Stimulated activated naive CD8-positive, alpha-beta T cell treated with anti-CD3 and anti-CD28 coated beads, Interleukin-15, amount 100 ng/mL, for 72 hours (primary cell): ENCODE results near the gene LEAP2.

Experiments
- ATAC-seq: fragments of 150-1000 bp; cut with Tn5 transposase; 2 replicates; pipeline ENCODE4 v1.10.0; 2021; ENCODE audit warnings: mild to moderate bottlenecking, moderate library complexity
- DNase-seq, 2 donors: peaks; one replicate each; pipeline ENCODE4 v3.0.0; 2021 to 2022
- H3K27ac Mint-ChIP-seq, 2 donors: one replicate each; pipeline ENCODE4 v1.8.0; 2022; ENCODE audit warnings: mild to moderate bottlenecking in 2 of 2, mixed read lengths in 2 of 2, moderate library complexity in 2 of 2
- H3K27me3 Mint-ChIP-seq: one replicate; pipeline ENCODE4 v1.8.0; 2022; ENCODE audit warnings: mixed read lengths
- H3K4me1 Mint-ChIP-seq: one replicate; pipeline ENCODE4 v1.8.0; 2022; ENCODE audit warnings: mild to moderate bottlenecking, mixed read lengths
- H3K4me3 Mint-ChIP-seq, 2 donors: one replicate each; pipeline ENCODE4 v1.8.0; 2022; ENCODE audit warnings: mild to moderate bottlenecking in 2 of 2, mixed read lengths in 2 of 2, moderate library complexity in 1 of 2
- H3K9me3 Mint-ChIP-seq, 2 donors: one replicate each; pipeline ENCODE4 v1.8.0; 2022; ENCODE audit warnings: mixed read lengths in 2 of 2

Gene LEAP2

GRCh38 chr5:132865668-132866341, 7.7 kb upstream of the LEAP2 start:
- H3K27ac Mint-ChIP-seq: peak overlapping the region; percentile 99
- H3K27me3 Mint-ChIP-seq: no peaks in the 10 kb centered on the region
- peak overlapping the region; percentile 97 to 98 for H3K4me3 Mint-ChIP-seq
- no peaks in the 10 kb centered on the region for H3K9me3 Mint-ChIP-seq
- H3K4me1 Mint-ChIP-seq: peaks cover 41% of the 10 kb centered on the region
- ATAC-seq: peak; percentile 64
- no peak for DNase-seq

GRCh38 chr5:132866342-132867045, 7.0 kb upstream of the LEAP2 start, which contains the start of the genes GDF9 and UQCRQ:
Gene GDF9, minus strand, starts transcription at chr5:132866469. Its CDS starts 1,936 bp downstream, at chr5:132864533.
Gene UQCRQ, plus strand, starts transcription at chr5:132866642. Its CDS starts 240 bp downstream, at chr5:132866882.
- Mint-ChIP-seq H3K4me1 (peaks cover 41% of the 10 kb centered on the region), H3K4me3 (peak within 1 kb of the TSS; percentile 97 to 98), H3K27me3 (no peaks in the 10 kb centered on the region), H3K9me3 (no peaks in the 10 kb centered on the region), H3K27ac (peak within 1 kb of the TSS; percentile 99)
- ATAC-seq (peak; percentile 99), DNase-seq (peak; percentile 88 to 96)

GRCh38 chr5:132867046-132867451, 6.4 kb upstream of the LEAP2 start:
- Mint-ChIP-seq H3K4me3 (peak overlapping the region; percentile 97 to 98), H3K9me3 (no peaks in the 10 kb centered on the region), H3K27ac (peak overlapping the region; percentile 99), H3K27me3 (no peaks in the 10 kb centered on the region), H3K4me1 (peaks cover 41% of the 10 kb centered on the region)
- no peak for DNase-seq
- ATAC-seq: no peak

GRCh38 chr5:132868754-132869153, 4.7 kb upstream of the LEAP2 start:
- no peaks in the 10 kb centered on the region for H3K9me3 Mint-ChIP-seq
- peaks cover 41% of the 10 kb centered on the region for H3K4me1 Mint-ChIP-seq
- no peak for ATAC-seq
- H3K27ac Mint-ChIP-seq: peak overlapping the region in 1 of 2 donors; percentile 43
- DNase-seq: no peak
- no peak overlapping the region for H3K4me3 Mint-ChIP-seq
- no peaks in the 10 kb centered on the region for H3K27me3 Mint-ChIP-seq

GRCh38 chr5:132870801-132871200, 2.7 kb upstream of the LEAP2 start:
- no peak overlapping the region for H3K4me3 Mint-ChIP-seq
- peaks cover 33% of the 10 kb centered on the region for H3K4me1 Mint-ChIP-seq
- no peak for DNase-seq
- no peak for ATAC-seq
- no peaks in the 10 kb centered on the region for H3K27me3 Mint-ChIP-seq
- peak overlapping the region in 1 of 2 donors; percentile 33 for H3K27ac Mint-ChIP-seq
- no peaks in the 10 kb centered on the region for H3K9me3 Mint-ChIP-seq

- no peaks in the 10 kb centered on the region for H3K27me3 Mint-ChIP-seq
- no peak for ATAC-seq
- H3K4me3 Mint-ChIP-seq: no peak overlapping the region
- H3K27ac Mint-ChIP-seq: no peak overlapping the region
- H3K4me1 Mint-ChIP-seq: peaks cover 28% of the 10 kb centered on the region
- no peak for DNase-seq
- no peaks in the 10 kb centered on the region for H3K9me3 Mint-ChIP-seq
Measured at GRCh38 chr5:132871459-132872284, 1.8 kb upstream of the LEAP2 start.

GRCh38 chr5:132872788-132873118, 715 bp upstream of the LEAP2 start:
- Mint-ChIP-seq H3K4me1 (peaks cover 20% of the 10 kb centered on the region), H3K4me3 (no peak overlapping the region), H3K9me3 (no peaks in the 10 kb centered on the region), H3K27me3 (no peaks in the 10 kb centered on the region), H3K27ac (peak overlapping the region in 1 of 2 donors; percentile 9)
- no peak for ATAC-seq
- DNase-seq: no peak

- DNase-seq: no peak
- peaks cover 8% of the 10 kb centered on the region for H3K4me1 Mint-ChIP-seq
- no peak overlapping the region for H3K27ac Mint-ChIP-seq
- no peaks in the 10 kb centered on the region for H3K9me3 Mint-ChIP-seq
- ATAC-seq: no peak
- no peaks in the 10 kb centered on the region for H3K27me3 Mint-ChIP-seq
- no peak overlapping the region for H3K4me3 Mint-ChIP-seq
Measured at GRCh38 chr5:132873930-132874271, 433 bp downstream of the LEAP2 start.

- no peak for DNase-seq
- Mint-ChIP-seq H3K27me3 (no peaks in the 10 kb centered on the region), H3K27ac (no peak overlapping the region), H3K4me3 (no peak overlapping the region), H3K4me1 (no peaks in the 10 kb centered on the region), H3K9me3 (no peaks in the 10 kb centered on the region)
- ATAC-seq: no peak
Measured at GRCh38 chr5:132876020-132876759, 2.7 kb downstream of the LEAP2 start.

- H3K9me3 Mint-ChIP-seq: no peaks in the 10 kb centered on the region
- no peak overlapping the region for H3K4me3 Mint-ChIP-seq
- H3K27ac Mint-ChIP-seq: no peak overlapping the region
Measured at GRCh38 chr5:132877466-132877865, 4.0 kb downstream of the LEAP2 start.

GRCh38 chr5:132877938-132878337, 4.5 kb downstream of the LEAP2 start:
- no peaks in the 10 kb centered on the region for H3K27me3 Mint-ChIP-seq
- DNase-seq: no peak
- no peak overlapping the region for H3K27ac Mint-ChIP-seq
- H3K4me3 Mint-ChIP-seq: no peak overlapping the region
- no peaks in the 10 kb centered on the region for H3K9me3 Mint-ChIP-seq
- ATAC-seq: no peak
- H3K4me1 Mint-ChIP-seq: no peaks in the 10 kb centered on the region

More at GRCh38 chr5:132877466-132877865, 4.0 kb downstream of the LEAP2 start:
- DNase-seq (no peak), ATAC-seq (no peak)
- no peaks in the 10 kb centered on the region for H3K27me3 Mint-ChIP-seq
- no peaks in the 10 kb centered on the region for H3K4me1 Mint-ChIP-seq

- Mint-ChIP-seq H3K9me3 (no peaks in the 10 kb centered on the region), H3K4me1 (peaks cover 7% of the 10 kb centered on the region), H3K27me3 (no peaks in the 10 kb centered on the region), H3K4me3 (no peak overlapping the region), H3K27ac (no peak overlapping the region)
- DNase-seq (peak; percentile 19 to 31), ATAC-seq (peak; percentile 64)
Measured at GRCh38 chr5:132883261-132883834, 9.9 kb downstream of the LEAP2 start.

- H3K9me3 Mint-ChIP-seq: no peaks in the 10 kb centered on the region
- H3K4me3 Mint-ChIP-seq: no peak overlapping the region
- ATAC-seq (no peak), DNase-seq (no peak)
- H3K27ac Mint-ChIP-seq: no peak overlapping the region
- H3K27me3 Mint-ChIP-seq: no peaks in the 10 kb centered on the region
- H3K4me1 Mint-ChIP-seq: peaks cover 7% of the 10 kb centered on the region
Measured at GRCh38 chr5:132884548-132884947, 11.1 kb downstream of the LEAP2 start.

GRCh38 chr5:132886064-132886823, 12.8 kb downstream of the LEAP2 start:
- Mint-ChIP-seq H3K27ac (no peak overlapping the region), H3K4me1 (peaks cover 14% of the 10 kb centered on the region), H3K4me3 (no peak overlapping the region), H3K27me3 (no peaks in the 10 kb centered on the region), H3K9me3 (no peaks in the 10 kb centered on the region)
- ATAC-seq: no peak
- no peak for DNase-seq
